ENCODE data around the gene TPSG1.
"Not testable (repeated sequence)": the region's sequence is repeated elsewhere in the genome, so short reads cannot be mapped to it uniquely, and the experiment has no call there.

Gene TPSG1

DNA sequence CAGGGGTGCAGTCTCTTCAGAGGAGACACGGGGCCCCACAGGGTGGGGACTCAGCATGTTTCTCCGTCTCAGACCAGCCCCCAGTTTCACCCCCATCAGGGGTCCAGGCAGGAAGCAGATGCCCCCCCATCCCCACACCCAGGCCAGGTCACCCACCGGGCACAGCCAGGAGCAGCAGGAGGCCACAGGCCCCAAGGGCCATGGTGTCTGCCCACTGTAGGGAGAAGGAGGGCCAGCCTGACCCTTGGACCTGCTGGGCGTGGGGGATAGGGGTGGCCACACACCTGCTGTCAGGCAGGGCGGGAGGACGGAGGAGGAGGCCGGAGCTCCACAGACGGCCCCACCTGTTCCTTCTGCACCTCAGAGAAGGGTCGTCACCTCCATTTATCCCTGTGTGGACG, at the start of gene TPSG1:
Gene TPSG1 (minus strand): TSS at position 218 of the 401 bp plus-strand sequence. CDS start 16 bp downstream, at position 202.
- TF ChIP-seq, protein P1, sequence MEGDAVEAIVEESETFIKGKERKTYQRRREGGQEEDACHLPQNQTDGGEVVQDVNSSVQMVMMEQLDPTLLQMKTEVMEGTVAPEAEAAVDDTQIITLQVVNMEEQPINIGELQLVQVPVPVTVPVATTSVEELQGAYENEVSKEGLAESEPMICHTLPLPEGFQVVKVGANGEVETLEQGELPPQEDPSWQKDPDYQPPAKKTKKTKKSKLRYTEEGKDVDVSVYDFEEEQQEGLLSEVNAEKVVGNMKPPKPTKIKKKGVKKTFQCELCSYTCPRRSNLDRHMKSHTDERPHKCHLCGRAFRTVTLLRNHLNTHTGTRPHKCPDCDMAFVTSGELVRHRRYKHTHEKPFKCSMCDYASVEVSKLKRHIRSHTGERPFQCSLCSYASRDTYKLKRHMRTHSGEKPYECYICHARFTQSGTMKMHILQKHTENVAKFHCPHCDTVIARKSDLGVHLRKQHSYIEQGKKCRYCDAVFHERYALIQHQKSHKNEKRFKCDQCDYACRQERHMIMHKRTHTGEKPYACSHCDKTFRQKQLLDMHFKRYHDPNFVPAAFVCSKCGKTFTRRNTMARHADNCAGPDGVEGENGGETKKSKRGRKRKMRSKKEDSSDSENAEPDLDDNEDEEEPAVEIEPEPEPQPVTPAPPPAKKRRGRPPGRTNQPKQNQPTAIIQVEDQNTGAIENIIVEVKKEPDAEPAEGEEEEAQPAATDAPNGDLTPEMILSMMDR (IDR thresholded peaks at IDR 0.05; ENCODE audit: poor library complexity, severe bottlenecking) = no peak
- Histone ChIP-seq H3K4me3 (ENCODE audit: severe bottlenecking) (no peak within 1 kb of the TSS), H3K9me3 (ENCODE audit: severe bottlenecking) (no peaks in the 10 kb centered on the region), H3K27ac (ENCODE audit: poor library complexity, severe bottlenecking) (no peak within 1 kb of the TSS), H3K36me3 (ENCODE audit: low read depth) (no peaks in the 10 kb centered on the region), H3K4me1 (ENCODE audit: insufficient read depth, poor library complexity, severe bottlenecking) (no peaks in the 10 kb centered on the region), H3K27me3 (ENCODE audit: insufficient read depth, poor library complexity, severe bottlenecking) (no peaks in the 10 kb centered on the region)
- no peak for DNase-seq (ENCODE audit: low spot score)
- no peak for ATAC-seq (ENCODE audit: low read depth)

DNA sequence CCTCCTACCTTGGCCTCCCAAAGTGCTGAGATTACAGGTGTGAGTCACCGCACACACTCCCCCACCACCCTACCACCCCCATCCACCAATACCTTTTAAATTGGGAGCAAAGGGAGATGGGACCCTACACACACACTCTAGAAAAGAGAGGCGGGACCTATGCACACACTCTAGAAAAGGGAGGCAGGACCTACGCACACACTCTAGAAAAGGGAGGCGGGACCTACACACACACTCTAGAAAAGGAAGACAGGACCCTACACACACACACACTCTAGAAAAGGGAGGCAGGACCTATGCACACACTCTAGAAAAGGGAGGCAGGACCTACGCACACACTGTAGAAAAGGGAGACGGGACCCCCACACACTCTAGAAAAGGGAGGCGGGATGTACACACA, 49.7 kb upstream of the TPSG1 start:
- H3K36me3 ChIP-seq (ENCODE audit: low read depth) = no peaks in the 10 kb centered on the region
- DNase-seq (ENCODE audit: low spot score) = no peak
- H3K27ac ChIP-seq (ENCODE audit: poor library complexity, severe bottlenecking) = no peak overlapping the region
- no peaks in the 10 kb centered on the region for H3K9me3 ChIP-seq (ENCODE audit: severe bottlenecking)
- no peak for ATAC-seq (ENCODE audit: low read depth)
- TF ChIP-seq, protein P1 (IDR thresholded peaks at IDR 0.05; ENCODE audit: poor library complexity, severe bottlenecking) = no peak
- peaks cover 11% of the 10 kb centered on the region for H3K27me3 ChIP-seq (ENCODE audit: insufficient read depth, poor library complexity, severe bottlenecking)
- no peaks in the 10 kb centered on the region for H3K4me1 ChIP-seq (ENCODE audit: insufficient read depth, poor library complexity, severe bottlenecking)
- no peak overlapping the region for H3K4me3 ChIP-seq (ENCODE audit: severe bottlenecking)

DNA sequence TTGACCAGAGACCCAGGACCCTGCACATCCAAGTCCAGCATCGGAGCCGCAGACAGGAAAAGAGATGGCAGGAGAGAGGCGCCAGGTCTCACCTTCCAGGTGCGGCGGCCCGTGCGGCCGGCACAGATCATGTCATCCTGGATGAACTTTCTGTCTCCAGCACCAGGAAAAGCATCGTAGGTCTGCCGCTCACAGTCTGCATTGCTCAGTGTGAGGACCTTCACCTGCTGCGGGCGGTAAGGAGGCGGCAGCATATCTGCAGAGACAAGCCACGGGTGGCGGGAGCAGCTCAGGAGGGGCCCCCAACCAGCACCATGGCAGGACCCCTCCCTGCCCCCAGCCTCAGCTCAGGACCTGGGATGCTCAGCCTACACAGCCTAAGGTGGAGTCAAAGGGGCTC, 48.7 kb upstream of the TPSG1 start:
- H3K4me1 ChIP-seq (ENCODE audit: insufficient read depth, poor library complexity, severe bottlenecking) = no peaks in the 10 kb centered on the region
- no peak for DNase-seq (ENCODE audit: low spot score)
- H3K9me3 ChIP-seq (ENCODE audit: severe bottlenecking) = no peaks in the 10 kb centered on the region
- TF ChIP-seq, protein P1 (IDR thresholded peaks at IDR 0.05; ENCODE audit: poor library complexity, severe bottlenecking) = no peak
- peaks cover 11% of the 10 kb centered on the region for H3K27me3 ChIP-seq (ENCODE audit: insufficient read depth, poor library complexity, severe bottlenecking)
- H3K27ac ChIP-seq (ENCODE audit: poor library complexity, severe bottlenecking) = no peak overlapping the region
- H3K4me3 ChIP-seq (ENCODE audit: severe bottlenecking) = no peak overlapping the region
- H3K36me3 ChIP-seq (ENCODE audit: low read depth) = no peaks in the 10 kb centered on the region
- ATAC-seq (ENCODE audit: low read depth) = no peak

DNA sequence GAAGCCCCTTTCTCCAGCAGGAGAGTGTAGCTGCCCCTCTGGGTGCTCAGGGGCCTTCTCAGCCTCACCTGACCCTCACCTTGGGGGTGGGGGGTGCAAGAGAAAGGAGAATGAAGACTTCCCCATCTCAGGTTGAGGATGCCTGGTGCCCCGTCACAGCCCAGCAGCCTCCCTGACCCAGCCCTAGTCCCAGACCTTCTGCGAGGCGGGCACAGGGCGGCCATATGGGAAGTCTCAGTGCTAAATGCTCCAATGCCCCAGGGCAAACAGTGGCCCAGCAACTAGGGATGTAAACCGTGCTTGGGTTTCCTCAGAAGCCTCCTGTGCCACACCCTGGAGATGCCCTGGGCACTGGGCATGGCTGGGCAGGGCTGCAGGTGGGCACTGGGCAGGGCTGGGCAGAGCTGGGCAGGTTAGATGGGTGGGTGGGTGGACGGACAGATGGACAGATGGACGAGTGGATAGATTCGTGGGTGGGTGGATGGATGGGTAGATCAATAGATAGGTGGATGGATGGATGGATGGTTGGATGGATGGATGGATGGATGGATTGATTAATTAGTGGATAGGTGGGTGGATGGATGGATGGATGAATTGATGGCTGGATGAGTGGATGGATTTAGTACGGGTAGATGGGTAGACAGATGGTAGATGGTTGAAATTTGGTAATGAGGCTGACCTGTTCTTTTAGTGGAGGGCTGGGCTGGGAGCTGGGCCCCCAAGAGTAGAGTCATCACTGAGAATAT, 47.6 kb upstream of the TPSG1 start:
- Histone ChIP-seq H3K9me3 (ENCODE audit: severe bottlenecking) (no peaks in the 10 kb centered on the region), H3K4me3 (ENCODE audit: severe bottlenecking) (no peak overlapping the region)
- ATAC-seq (ENCODE audit: low read depth) = no peak

DNA sequence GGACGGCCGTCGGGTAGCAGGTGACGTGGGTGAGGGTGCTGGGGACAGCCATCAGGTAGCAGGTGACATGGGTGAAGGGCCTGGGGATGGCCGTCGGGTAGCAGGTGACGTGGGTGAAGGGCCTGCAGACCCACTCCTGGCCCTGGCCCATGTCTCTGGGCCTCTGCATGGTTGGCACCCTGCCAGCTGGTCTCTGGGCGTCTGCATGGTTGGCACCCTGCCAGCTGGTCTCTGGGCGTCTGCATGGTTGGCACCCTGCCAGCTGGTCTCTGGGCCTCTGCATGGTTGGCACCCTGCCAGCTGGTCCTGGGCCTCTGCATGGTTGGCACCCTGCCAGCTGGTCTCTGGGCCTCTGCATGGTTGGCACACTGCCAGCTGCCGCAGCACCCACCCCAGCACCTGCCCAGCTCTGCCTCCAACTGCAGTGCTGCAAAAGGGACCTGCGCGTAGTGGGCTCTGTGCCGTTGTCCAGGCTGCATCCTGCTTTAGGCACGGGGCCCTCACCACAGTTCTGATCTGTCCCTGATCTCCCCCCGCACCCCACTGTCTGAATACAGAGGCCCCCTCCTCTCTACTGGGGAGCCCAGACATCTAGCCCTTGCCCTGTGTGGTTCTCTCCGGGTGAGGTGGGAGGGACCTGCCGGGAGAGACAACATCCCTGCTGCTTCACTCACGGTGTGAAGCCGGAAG, 46.8 kb upstream of the TPSG1 start:
- H3K27ac ChIP-seq (ENCODE audit: poor library complexity, severe bottlenecking); H3K9me3 ChIP-seq (ENCODE audit: severe bottlenecking); H3K4me3 ChIP-seq (ENCODE audit: severe bottlenecking); H3K36me3 ChIP-seq (ENCODE audit: low read depth); H3K4me1 ChIP-seq (ENCODE audit: insufficient read depth, poor library complexity, severe bottlenecking); H3K27me3 ChIP-seq (ENCODE audit: insufficient read depth, poor library complexity, severe bottlenecking): not testable (repeated sequence)
- DNase-seq (ENCODE audit: low spot score) (peak; percentile 47), ATAC-seq (ENCODE audit: low read depth) (peak; percentile 56; the same call in 2 of the 3 replicates)

More for the DNA sequence above, 47.6 kb upstream of the TPSG1 start:
- Histone ChIP-seq H3K27me3 (ENCODE audit: insufficient read depth, poor library complexity, severe bottlenecking) (peaks cover 11% of the 10 kb centered on the region), H3K4me1 (ENCODE audit: insufficient read depth, poor library complexity, severe bottlenecking) (no peaks in the 10 kb centered on the region), H3K36me3 (ENCODE audit: low read depth) (no peaks in the 10 kb centered on the region), H3K27ac (ENCODE audit: poor library complexity, severe bottlenecking) (no peak overlapping the region)
- peak; percentile 47 for DNase-seq (ENCODE audit: low spot score)
- TF ChIP-seq, protein P1 (IDR thresholded peaks at IDR 0.05; ENCODE audit: poor library complexity, severe bottlenecking) = no peak
